ENCODE data around the gene DNAH9. TPM values are rescaled to one million over a fixed set of nuclear protein-coding genes. Genes with fewer than 3 reads are reported as not detected.

Gene DNAH9
- polyA plus RNA-seq, 1 donor = 0.90 TPM

DNA sequence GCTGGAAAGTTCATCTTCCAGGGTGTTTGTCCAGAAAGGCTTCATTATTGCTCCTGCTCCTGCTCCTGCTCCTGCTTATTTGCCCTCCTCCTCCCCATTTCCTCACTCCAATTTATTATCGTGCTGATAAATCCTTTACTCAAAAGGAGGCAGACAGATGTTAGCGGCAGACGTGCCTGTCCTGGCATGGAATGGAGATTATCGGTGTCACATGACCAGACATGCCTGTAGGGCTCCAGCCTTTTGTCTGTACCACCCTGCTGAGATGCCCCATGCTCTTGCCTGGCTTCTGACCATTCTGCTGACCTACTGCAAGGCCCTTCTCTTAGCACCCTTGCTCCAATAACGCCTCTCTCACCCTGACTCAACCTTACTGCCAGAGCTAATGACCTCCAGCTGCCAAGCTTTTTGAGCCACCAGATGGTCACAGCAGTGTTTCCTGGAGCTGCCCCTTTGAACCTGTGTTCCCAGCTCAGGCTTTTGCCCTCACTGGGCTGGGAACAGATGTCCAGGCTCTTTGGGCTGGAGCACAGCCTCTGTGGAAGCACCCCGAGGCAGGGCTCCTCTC lies 12.8 kb downstream of the DNAH9 start:
- DNase-seq = no peak

DNA sequence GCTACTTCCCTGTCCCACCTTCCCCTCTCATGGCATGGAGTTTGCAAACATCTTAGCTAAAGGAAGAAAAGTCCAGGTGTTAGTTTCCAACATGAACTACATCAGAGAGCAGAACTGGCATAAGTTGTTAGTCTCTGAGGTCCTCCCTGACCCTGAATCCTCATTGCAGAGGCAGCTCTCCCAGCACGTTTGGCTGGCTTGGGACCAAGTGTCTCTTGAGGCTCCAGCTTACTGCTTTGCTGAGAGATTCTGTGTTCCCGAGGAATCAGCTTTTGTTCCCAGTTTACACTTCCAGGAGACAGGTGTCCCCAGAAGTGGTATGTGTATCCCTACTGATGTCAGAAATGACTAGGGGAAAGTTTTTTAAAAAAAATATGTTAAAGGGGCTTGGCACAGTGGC lies 14.7 kb downstream of the DNAH9 start:
- no peak for DNase-seq

DNA sequence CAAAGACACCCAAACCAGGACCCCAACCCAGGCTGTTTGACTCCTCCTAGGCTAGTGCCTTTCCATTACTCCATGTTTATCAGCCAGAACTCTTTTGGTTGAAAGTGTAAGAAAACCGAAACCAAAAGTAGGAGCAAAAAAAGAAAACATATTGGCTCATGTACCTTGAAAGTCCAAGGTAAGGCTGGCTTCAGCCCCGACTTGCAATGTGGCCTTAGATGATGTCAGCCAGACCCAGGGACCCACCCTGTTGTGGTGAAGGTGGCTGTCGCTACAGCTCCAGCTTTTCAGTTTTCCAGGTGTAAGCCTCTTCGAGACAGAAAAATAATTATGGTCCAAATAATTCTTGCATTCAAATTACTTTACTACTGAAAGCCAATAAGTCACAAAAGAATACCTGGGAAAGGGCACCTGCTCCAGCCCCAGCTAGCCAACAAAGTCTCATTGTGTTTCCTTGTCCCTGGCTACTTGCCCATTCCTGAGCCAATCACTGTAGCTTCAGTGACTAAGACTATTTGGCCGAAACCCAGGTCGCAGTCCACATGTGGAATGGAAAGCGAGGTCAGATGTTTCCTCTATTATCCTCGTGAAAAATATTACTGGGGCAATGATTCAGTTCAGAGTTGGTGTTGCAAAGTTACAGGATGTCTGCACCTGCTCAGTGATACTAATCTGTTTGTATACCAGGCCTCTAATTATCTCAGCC lies 20.7 kb downstream of the DNAH9 start:
- no peak for DNase-seq

DNA sequence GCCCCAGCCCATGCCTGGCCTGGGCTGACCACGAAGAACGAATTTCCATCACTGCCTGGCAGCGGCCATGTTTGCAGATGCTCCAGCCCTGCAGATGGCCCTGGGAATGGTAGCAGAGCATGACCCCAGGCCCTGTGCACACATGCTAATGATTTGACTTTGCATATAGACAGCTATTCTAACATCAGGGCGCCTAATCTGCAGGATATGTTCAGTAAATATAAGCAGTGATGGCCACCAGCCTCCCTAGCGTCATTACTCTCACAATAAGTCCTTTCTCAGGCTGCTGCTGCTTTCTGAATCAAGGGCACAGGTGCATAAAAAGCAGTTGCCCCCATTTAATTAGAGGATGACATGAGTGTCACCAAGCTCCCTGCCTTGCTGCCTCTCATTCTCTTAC lies 24.2 kb downstream of the DNAH9 start:
- DNase-seq = no peak

DNA sequence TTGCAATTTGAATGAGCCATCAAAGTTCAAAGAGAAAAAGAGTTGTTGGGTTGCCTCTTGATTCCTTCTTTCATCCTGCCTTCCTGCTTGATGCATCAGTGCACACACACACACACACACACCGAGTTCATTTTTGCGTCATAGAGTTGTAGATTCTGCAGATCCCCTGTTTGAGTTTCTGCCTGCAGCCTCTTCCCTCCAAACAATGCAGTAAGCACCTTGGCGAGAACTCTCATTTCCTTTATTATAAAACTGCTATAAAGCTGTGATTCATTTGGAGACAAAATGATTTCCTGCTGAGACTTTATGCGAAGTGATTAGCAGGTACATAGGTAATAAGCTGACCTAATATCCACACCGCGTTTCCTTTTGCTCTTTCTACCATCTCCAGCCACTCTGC lies 26.7 kb downstream of the DNAH9 start:
- DNase-seq = no peak

DNA sequence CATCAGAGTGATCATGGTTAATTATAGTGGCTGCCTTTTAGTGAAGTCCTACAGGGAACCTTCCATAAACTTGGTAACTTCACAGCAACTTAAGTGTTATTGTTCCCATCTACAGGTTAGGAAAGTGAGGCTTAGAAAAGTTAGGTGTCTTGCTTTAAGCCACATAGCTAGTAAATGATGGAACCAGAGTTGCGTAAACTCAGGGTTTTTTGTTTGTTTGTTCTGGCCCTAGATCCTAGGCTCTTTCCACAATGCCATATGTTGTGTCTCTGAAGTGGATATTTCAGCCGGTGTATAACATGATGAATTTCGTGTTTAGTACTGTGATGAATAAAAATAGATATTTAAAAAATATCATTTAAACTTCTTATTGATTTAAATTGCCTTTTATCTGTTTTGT lies 27.6 kb downstream of the DNAH9 start:
- no peak for DNase-seq

DNA sequence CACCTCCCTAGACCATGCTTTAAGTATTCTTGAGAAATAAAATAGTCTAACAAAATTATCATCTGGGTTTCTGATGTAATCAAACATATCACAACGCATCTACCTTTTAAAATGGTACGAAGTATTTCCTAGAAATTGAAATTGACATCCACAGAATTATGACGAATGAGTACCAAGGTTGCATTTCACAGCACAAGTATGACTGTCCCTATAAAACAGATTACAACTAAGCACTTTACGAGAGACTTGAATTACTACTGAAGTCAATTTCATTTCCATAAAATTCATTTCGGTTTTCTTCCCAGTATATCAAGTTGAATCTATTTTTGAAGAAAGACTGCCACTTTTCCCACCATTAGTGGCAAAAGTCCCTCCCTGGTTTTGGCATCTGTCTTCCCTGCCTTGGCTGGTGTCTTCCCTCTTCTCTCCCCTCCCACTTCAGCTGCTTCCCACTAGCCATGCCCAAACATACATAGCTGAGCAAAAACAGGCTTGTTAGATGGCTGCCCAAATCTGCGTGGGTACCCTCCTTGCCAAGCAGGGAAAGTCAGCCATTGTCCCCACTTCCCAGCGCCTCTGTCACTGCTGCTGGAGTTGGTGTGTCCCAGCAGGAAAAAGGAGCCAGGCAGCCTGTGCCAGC lies 29.2 kb downstream of the DNAH9 start:
- DNase-seq = no peak

DNA sequence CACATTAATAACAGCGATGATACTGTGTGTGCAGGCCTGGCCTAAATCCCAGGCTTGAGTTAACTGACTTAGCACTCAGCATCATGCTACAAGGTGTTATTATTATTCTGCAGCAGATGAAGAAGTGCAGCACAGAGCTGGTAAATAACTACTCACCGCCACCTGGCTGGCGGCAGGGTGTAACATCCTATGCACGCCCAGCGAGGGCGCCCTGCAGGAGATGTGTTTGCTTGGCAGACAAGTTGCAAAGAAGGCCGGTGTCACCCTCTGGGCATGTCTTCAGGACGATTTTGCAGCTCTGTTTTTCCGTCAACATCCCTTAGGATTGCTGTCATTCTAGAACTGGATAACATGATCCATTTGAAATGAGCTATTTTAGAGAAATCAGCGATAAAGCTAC lies 30.1 kb downstream of the DNAH9 start:
- DNase-seq = no peak

DNA sequence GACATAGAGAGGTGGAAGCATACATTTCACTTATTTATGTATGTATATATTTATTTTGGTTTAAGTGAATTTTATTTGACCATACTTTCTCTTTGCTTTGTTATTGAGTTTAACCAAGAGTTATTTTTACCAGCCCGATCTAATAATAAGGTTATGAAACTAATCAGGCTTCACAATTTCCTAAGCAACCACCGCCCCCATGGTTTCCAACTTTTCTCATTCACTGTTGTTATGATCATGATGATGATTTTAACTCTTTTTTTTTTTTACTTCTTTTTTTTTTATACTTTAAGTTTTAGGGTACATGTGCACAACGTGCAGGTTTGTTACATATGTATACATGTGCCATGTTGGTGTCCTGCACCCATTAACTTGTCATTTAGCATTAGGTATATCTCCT lies 30.6 kb downstream of the DNAH9 start:
- no peak for DNase-seq

DNA sequence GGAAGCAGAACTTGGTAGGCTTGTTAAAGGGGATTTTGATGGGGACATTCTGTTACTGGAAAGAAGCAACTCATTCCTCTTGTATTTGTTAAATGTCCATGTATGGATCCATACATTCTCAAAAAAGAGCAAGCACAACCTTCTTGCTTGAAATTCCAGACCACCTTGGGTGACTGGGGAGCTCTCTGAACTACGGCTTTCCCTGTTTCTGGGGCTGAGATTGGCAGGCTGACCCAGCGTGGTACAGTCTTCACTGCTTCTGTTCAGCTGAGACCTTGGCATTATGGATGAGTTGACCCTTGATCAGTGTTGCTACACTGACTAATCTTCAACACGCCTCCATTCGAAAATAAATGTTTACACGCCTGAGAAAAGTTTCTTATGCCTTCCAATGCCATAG lies 38.5 kb downstream of the DNAH9 start:
- DNase-seq = no peak

DNA sequence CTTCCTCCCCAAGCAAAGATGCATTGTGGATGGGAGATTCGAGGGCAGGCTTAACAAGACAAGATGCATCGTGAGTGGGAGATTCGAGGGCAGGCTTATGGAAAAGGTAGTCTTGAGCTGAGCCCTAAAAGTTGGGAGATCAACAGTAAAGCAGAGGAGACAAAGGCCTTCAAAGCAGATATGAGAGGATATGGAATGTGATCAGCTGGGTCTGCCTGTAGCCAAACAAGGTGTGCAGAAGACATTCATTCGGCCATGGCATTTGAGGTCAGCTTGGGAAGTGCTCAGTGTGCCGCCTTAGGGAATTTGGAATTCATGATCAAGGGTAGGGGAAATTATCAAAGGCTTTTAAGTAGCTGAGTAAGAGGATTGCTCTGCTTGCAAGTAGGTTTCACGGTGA lies 39.5 kb downstream of the DNAH9 start:
- DNase-seq = no peak

DNA sequence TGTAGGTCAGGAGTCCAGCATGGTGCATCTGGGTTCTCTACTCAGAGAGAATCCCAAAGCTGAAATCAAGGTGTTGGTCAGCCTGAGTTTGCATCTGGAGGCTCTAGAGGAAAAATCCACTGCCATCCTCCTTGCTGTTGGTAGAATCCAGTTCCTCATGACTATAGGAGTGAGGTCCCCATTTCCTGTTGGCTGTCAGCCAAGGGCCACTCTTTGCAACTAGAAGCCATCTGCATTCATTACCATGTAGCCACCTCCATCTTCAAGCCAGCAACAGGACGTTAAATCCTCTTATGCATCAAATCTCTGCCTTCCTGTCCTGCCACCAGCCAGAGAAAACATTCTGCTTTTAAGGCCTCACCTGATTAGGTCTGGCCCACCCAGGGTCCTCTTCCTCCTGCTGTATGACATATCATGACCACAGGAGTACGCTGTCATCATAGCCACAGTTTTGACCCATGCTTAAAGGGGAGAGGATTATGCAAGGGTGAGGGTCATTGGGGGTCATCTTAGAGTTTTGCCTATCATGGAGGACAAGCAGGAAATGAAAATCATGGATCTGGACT lies 40.5 kb downstream of the DNAH9 start:
- DNase-seq = no peak

DNA sequence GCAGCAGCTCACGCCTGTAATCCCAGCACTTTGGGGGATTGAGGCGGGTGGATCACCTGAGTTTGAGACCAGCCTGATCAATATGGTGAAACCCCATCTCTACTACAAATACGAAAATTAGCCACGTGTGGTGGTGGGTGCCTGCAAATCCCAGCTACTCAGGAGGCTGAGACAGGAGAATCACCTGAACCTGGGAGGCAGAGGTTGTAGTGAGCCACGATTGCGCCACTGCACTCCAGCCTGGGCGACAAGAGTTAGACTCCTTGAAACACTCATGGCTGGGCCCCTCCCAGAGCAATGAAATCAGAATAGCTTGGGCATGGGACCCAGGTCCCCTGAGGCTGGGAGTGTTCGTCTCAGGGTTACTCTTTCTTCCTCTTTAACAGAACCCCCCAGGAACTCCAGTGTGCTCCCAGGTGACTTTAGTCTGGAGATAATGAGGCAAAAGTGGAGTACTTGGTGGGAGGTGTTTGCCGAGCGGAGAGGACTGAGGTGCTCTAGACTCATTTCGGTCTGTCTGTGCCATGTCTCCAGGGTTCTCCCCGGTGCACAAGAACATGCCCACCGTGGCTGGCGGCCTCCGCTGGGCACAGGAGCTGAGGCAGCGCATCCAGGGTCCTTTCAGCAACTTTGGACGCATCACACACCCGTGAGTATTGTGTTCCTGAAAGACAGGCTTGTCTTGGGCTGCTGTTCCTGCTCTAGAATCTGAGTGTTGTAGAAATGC lies 41.6 kb downstream of the DNAH9 start:
- no peak for DNase-seq

DNA sequence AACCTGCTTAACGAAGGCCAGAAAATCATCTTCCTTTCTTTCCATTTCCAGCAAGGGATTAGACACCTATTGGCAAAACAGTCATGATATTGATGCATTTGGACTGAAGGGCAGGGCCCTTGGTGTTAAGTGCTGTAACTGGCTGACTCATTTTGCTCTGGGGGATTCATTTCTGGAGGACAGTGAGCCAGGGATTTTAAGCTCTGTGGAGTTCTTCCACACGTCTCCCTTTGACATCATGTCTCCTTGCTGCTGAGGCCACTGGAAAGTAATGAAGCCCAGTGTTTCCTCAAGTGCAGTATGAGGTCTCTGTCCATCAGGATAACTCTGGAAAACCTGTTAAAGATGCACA lies 42.2 kb downstream of the DNAH9 start:
- no peak for DNase-seq

DNA sequence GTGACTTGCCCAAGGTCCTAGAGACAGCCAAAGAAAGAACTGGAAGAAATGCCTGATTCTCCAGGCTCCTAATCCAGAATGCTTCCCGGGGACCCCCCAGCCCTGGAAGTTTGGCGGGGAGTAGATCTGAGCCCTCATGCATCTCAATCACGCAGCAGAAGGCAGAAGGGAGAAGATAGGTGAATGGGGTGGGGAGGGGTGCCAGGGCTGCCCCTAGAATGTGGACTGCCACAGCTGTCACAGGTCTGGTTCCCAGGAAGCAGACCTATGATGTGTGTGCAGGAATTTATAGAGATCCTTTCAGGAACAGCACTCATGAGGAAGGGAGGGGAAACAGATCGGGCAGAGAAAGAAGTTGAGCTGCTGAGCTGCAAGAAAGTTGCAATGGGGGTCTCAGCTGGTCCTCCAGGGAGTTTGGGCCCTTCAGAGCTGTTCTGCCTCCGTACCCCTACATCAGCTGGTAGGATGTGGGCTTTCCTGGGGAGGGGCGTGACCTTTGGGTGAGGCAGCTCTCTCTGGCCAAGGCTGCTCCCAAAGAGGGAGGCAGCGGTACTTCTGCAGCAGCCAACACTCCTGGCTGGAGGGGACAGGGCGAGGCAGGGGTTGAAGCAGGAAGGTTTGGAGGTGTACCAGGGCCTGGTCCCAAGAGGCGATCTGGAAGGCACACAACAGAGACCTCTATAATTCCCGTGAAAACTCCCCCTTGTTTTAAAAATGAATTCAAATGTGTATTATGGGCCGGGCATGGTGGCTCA lies 43.4 kb downstream of the DNAH9 start:
- no peak for DNase-seq

DNA sequence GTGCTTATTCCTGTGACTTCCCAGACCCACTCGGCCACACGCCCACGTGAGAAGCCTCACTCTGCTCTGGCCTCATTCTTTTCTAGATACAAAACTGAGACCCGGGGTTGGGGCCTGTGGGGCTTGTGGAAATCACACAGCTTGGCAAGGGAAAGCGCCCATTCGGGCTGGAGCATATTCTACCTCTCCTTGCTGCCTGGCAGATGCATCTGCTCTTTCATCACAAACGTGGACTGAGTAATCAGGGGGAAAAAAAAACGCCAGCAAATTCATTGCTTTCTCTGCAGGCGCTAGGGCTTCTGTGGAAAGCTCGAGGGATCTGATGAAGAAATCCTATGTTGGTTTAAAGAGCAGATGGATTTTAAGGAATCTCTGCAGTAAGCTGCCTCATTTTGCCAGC lies 44.4 kb downstream of the DNAH9 start:
- DNase-seq = no peak

DNA sequence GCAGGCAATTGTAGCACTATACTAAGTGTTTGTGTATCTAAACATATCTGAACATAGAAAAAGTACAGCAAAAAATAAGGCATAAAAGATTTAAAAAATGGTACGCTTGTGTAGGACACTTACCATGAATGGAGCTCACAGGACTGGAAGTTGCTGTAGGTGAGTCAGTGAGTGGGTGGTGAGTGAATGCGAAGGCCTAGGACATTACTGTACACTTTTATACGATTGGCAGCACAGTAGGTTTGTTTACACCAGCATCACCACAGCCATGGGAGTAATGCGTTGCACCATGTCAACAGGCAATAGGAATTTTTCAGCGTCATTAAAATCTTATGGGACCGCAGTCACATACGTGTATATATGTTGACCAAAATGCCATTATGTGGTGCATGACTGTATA lies 45.6 kb downstream of the DNAH9 start:
- DNase-seq = no peak

DNA sequence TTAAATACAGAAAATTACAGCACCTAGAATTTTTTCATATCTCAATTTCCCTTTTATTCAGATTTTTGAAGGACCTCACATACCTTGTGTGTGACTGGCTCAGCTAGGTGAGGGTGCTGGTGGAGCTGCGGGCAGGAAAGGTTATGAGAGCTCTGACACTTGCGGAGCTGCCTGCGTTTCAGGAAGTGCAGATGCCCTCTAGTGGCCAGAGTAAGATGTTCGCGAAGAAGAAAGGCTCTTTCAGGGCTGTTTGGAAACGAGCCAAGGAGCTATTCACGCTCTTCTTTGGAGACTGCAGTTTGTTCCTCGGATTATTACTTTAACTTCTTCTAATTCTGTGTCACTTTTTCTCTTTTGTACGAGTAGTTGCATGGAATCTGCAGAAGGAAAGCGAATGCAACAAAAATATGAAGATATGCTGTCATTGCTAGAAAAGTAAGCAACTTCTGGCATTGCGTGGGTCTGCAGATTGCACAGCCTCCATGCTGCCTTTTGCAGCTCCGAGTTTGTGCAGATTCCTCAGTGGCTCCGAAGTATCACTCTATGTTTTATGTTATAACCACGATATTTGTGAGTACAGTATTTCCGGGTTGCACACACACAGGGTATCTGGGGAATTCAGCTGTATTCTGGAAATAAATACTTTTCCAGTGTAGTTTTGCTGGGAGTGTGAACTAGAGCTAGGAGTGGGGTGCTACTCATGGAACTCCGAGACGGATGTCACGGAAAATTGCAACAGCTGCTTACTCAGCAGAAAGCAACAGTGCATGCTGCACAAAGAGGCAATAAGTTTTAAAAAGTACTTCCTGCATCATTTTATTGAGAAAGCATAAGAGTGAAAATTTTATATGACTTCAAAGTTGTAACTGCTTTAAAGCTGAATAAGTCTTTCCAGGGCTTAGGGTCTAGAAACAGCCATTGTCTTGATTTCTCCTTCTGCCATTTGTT lies 46.3 kb downstream of the DNAH9 start:
- DNase-seq = peak; percentile 85

DNA sequence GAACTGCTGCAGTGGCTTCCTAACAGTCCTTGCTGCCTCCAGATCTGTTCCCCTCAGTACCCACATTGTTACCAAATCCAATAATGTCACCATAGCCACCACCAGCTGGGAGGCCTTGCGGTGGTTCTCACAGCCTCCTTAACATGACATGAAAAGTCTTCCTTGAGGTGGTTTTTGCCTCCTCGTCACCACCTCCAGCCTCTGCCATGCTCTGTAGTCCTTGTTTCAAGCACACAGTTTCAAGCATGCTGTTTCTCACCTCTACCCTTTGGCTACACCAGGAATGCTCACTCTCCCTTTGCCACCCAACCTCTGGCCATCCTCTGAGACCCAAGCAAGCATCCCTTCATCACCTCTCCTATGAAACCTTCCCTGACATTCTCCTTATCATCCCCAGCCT lies 47.2 kb downstream of the DNAH9 start:
- DNase-seq = no peak

DNA sequence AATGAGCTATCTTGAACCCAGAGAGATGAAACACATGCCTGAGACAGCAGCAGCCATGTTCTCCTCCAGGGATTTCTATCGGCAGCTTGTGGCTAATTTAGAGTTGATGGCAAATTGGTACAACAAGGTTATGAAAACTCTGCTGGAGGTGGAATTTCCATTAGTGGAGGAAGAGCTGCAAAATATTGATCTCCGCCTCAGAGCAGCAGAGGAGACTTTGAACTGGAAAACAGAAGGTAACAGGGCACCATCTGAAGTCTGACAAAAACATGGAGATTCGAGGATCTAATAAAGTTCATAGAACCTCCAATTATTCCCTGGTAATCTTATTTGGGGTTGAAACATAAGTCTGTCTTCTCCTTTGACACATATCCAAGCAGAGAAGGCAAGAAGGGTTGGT lies 52.8 kb downstream of the DNAH9 start:
- DNase-seq = no peak

DNA sequence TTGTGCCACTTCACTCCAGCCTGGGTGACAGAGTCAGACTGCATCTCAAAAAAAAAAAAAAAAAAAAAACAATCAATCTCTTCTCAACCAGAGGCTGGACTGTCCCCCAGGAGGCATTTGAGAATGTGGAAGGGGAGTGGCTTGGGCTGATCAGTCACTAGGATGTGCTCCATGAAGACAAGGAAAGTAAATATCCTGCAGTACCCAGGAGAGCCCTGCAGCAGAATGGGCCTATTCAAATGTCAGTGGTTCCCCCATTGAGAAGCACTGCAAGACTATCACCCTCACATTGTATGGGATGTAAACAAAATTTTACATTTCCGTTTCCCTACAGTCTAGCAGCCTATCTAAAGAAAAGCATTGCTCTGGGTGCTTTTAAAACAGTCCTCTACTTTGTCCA lies 70.3 kb downstream of the DNAH9 start:
- no peak for DNase-seq

DNA sequence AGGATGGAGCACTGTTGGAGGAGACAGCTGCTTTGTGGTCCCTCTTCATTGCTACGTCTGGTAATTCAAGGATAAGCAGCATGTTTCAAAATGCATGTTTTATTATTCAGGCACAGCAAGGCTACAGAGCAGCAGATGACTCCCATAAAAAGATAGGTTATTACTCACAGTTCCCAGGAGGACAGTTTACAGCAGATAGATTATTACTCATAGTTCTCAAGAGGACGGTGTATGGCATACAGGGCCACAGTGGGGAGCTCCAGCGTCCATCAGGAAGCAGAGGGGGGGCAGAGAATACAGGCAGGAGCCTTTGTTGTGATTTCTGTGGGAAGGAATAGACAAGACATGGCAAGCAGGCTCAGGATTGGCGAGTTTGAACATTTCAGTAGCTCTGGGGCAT lies 72.9 kb downstream of the DNAH9 start:
- DNase-seq = no peak
